Uterus (tissue), 4 donors: ENCODE results near the gene QSOX1. TPM values are rescaled to one million over a fixed set of nuclear protein-coding genes. Genes with fewer than 3 reads are reported as not detected.

Experiments
- DNase-seq, 2 donors: peaks; one replicate each; pipeline ENCODE4 v3.0.0-alpha.2; 2019 to 2020
- H3K27ac ChIP-seq, 2 donors: fragments of 200-600 bp; sonication (generic); 1 replicate in 1 of 2; 2 replicates in 1 of 2; pipeline ENCODE4 v1.5.1; 2016 to 2018
- H3K27me3 ChIP-seq, 2 donors: fragments of 200-600 bp; sonication (generic); one replicate each; pipeline ENCODE4 v1.5.1; 2018 to 2019; ENCODE audit warnings: control low read depth in 1 of 2
- H3K36me3 ChIP-seq, 2 donors: fragments of 200-600 bp; sonication (generic); one replicate each; pipeline ENCODE4 v1.5.1; 2019; ENCODE audit warnings: control low read depth in 1 of 2
- H3K4me1 ChIP-seq, 2 donors: fragments of 200-600 bp; sonication (generic); one replicate each; pipeline ENCODE4 v1.5.1; 2018 to 2019; ENCODE audit warnings: control low read depth in 1 of 2
- H3K4me3 ChIP-seq, 2 donors: fragments of 200-600 bp; sonication (generic); 1 replicate in 1 of 2; 2 replicates in 1 of 2; pipeline ENCODE4 v1.5.1; 2018 to 2019; ENCODE audit warnings: mild to moderate bottlenecking in 1 of 2
- H3K9me3 ChIP-seq, 2 donors: fragments of 200-600 bp; sonication (generic); one replicate each; pipeline ENCODE4 v1.5.1; 2019; ENCODE audit warnings: control low read depth in 1 of 2
- POLR2A ChIP-seq, 2 donors: fragments of 450-650 bp; IDR thresholded peaks; one replicate each; pipeline ENCODE4 v1.6.1; 2016; ENCODE audit warnings: antibody characterized with exemption in 2 of 2, mild to moderate bottlenecking in 1 of 2, moderate library complexity in 1 of 2
- intact Hi-C: fragments of 100-400 bp; cut with DNase I; formaldehyde crosslinking; loops from one replicate; pipeline ENCODE4 v1.15.1; 2023; ENCODE audit warnings: low total_unique reads
- total RNA-seq, 4 donors: library from RNA; depleted of rRNA in 3 of 4; stranded (reverse); fragments of >200 nt in 3 of 4; gene quantifications; one replicate each; pipeline versions ENCODE4 v1.1.0 to v1.2.4, GENCODE V29; 2014 to 2023
- TF ChIP-seq, protein P1 (sequence below), 4 experiments: fragments of 200-600 bp in 2 of 4; fragments of 450-650 bp in 2 of 4; sonication (generic) in 2 of 4; IDR thresholded peaks; one replicate each; pipeline ENCODE4 v1.5.1; 2016 to 2019; ENCODE audit warnings: antibody characterized with exemption in 4 of 4, mild to moderate bottlenecking in 2 of 4, moderate library complexity in 1 of 4
- donor health status: DM: yes; HTN: yes; CAD: no.

Gene QSOX1
- total RNA-seq, 4 donors from 2014 or later = 18.2 to 96.8 (median 57.7) TPM

DNA sequence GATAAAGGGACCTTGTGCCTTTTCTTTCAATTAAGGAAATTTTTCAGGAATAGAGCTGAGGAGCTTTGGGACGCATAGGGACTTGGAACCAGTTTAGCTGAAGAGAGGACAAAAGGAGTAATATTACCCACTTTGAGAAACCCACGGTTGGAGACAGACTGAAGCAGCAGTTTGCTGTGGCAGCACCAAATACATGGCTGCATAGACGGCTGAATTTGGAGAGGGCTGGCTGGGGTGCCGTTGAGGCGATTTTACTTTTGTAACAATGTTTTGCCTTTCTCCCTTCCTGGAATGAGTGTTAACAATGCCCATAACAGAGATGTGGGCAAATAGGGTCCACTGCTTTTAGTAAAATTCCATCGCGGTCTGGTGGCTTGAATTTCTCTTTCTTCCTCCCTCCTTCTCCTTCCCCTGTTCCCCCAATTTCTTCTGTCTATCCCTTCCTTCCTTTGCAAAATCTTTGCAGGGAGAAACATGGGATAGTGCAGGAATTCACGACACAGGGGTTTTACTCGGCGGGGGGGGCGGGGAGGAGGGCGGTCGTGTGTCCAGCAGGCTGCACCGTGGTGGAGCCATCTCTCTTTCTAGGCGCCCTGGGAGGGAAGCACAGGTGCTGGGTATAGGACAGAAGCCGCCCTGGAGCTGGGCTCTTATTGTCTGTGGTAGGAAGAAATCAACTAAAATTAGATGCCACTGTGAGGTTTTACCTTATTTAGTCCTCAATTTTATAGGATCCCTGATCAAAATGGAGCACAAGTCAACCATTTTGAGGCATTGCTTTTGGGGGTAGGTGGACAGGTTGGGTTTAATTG lies 82.2 kb downstream of the QSOX1 start:
- H3K36me3 ChIP-seq = no peaks in the 10 kb centered on the region
- no peak overlapping the region for H3K4me3 ChIP-seq
- no peak for TF ChIP-seq POLR2A (IDR thresholded peaks at IDR 0.05)
- TF ChIP-seq, protein P1, sequence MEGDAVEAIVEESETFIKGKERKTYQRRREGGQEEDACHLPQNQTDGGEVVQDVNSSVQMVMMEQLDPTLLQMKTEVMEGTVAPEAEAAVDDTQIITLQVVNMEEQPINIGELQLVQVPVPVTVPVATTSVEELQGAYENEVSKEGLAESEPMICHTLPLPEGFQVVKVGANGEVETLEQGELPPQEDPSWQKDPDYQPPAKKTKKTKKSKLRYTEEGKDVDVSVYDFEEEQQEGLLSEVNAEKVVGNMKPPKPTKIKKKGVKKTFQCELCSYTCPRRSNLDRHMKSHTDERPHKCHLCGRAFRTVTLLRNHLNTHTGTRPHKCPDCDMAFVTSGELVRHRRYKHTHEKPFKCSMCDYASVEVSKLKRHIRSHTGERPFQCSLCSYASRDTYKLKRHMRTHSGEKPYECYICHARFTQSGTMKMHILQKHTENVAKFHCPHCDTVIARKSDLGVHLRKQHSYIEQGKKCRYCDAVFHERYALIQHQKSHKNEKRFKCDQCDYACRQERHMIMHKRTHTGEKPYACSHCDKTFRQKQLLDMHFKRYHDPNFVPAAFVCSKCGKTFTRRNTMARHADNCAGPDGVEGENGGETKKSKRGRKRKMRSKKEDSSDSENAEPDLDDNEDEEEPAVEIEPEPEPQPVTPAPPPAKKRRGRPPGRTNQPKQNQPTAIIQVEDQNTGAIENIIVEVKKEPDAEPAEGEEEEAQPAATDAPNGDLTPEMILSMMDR (IDR thresholded peaks at IDR 0.05) = no peak
- DNase-seq = no peak
- no peaks in the 10 kb centered on the region for H3K9me3 ChIP-seq
- H3K27ac ChIP-seq = no peak overlapping the region
- peaks cover 49 to 78% of the 10 kb centered on the region in 2 donors for H3K27me3 ChIP-seq
- intact Hi-C loops = no loop called here
- H3K4me1 ChIP-seq = peaks cover 0 to 10% of the 10 kb centered on the region in 2 donors

DNA sequence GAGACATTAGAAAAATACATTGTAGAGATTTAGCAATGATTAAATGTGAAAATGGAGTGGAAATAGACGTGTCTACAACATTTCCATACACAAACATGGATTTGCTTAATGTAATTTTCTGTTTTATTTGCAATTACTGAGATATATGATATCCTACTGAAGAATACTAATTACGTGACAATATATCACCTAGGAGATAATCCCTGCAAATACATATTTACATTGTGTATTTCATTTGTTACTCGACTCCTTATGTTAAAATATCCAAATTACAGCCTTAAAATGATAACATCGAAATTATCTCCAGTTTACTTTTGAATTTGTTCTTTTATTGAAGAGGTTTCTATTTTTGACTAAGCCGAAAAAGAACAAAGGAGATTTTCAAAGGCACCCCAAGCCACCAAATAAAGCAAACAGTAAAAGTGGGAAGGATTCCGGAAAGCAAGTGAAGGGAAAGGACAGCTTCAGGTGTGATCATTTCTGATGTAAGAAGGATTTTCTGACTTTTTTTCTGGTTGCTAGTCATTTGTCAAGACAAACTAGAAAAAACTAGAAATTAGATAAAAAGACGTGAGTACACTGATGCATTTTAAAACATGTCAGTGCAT lies 83.3 kb downstream of the QSOX1 start:
- no peaks in the 10 kb centered on the region for H3K9me3 ChIP-seq
- H3K4me3 ChIP-seq = no peak overlapping the region
- TF ChIP-seq POLR2A (IDR thresholded peaks at IDR 0.05) = no peak
- TF ChIP-seq, protein P1 (IDR thresholded peaks at IDR 0.05) = no peak
- no peak for DNase-seq
- no peak overlapping the region for H3K27ac ChIP-seq
- peaks cover 0 to 10% of the 10 kb centered on the region in 2 donors for H3K4me1 ChIP-seq
- intact Hi-C loops = no loop called here
- peaks cover 41 to 68% of the 10 kb centered on the region in 2 donors for H3K27me3 ChIP-seq
- no peaks in the 10 kb centered on the region for H3K36me3 ChIP-seq

DNA sequence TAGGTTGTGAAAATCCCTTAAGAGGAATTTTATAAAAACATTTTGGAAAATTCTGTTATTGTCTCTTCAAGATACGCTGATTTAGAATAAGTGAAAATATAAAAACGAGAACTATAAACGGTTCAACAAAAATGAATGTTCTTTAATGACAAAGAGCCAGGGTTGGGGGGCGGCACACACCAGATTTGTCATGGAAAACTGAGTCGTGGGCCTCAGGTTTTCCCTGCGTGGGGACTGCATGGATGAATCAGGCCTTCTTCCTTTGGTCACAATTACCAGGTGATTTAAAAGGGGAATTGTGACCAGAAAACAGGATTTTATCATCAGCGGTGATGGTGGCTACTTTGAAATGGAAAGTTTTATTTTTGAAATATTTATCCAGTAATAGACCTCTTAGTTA lies 84.0 kb downstream of the QSOX1 start:
- Histone ChIP-seq H3K9me3 (no peaks in the 10 kb centered on the region), H3K27me3 (peaks cover 34 to 61% of the 10 kb centered on the region in 2 donors), H3K36me3 (no peaks in the 10 kb centered on the region), H3K4me3 (no peak overlapping the region), H3K27ac (no peak overlapping the region), H3K4me1 (peaks cover 0 to 10% of the 10 kb centered on the region in 2 donors)
- intact Hi-C loops = no loop called here
- no peak for TF ChIP-seq POLR2A (IDR thresholded peaks at IDR 0.05)
- TF ChIP-seq, protein P1 (IDR thresholded peaks at IDR 0.05) = no peak
- no peak for DNase-seq

DNA sequence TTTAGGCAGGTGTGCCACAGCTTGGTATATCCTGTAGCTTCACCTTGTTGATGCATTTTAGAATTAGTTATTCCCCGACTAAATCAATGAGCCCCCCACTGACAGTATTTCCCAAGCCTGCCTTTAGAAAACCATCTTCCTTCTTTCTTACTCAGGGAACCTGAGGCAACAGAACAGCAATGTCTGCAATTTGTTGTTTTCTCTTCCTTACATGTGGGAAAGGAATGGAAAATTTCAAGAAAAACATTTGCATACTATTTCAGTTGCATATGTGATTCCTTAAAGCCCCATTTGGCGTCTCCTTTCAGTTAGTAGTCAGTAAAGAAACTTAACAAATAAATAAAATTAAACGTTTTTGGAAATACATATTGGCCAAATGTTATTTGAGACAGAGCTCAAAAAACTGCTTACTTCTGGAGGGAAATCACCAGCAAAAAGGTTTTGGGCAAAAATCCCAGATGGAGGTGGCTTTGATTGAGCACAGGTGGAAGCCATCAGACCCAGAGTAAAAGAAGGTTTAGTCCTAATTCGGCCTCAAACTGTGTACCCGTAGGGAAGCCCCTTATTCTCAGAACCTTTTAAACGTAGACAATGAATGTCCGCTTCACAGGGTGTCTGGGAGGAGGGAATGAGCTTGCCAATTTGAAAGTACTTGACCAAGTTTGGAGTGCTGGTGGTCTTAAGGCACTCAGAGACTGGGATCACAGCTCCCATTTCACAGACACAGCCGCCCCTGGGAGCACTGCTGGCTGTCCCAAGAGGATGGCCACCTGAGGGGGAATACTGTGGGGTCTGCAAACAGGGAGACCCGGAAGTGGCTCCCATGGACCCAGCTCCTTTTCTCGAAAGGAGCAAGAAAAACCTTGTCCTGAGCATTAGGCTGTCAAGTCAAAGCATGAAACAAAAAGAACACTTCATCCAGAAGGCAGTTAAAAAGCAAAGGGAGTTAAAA lies 84.8 kb downstream of the QSOX1 start:
- H3K9me3 ChIP-seq = no peaks in the 10 kb centered on the region
- H3K27ac ChIP-seq = no peak overlapping the region
- peaks cover 0 to 8% of the 10 kb centered on the region in 2 donors for H3K4me1 ChIP-seq
- H3K27me3 ChIP-seq = peaks cover 31 to 53% of the 10 kb centered on the region in 2 donors
- intact Hi-C loops = no loop called here
- H3K4me3 ChIP-seq = no peak overlapping the region
- TF ChIP-seq POLR2A (IDR thresholded peaks at IDR 0.05) = no peak
- TF ChIP-seq, protein P1 (IDR thresholded peaks at IDR 0.05) = no peak
- DNase-seq = no peak
- no peaks in the 10 kb centered on the region for H3K36me3 ChIP-seq
